Measurements from ENCODE around the gene FRAS1.
"Not testable (repeated sequence)": the region's sequence is repeated elsewhere in the genome, so short reads cannot be mapped to it uniquely, and the experiment has no call there.

Gene FRAS1

GRCh38 chr4:78100060-78100459 lies 42.9 kb downstream of the FRAS1 start:
- DNase-seq (ENCODE audit: low spot score): no peak

- no peak for DNase-seq (ENCODE audit: low spot score)
Observed at GRCh38 chr4:78119698-78120097, 62.6 kb downstream of the FRAS1 start.

GRCh38 chr4:78120144-78120880 lies 63.2 kb downstream of the FRAS1 start:
- no peak for DNase-seq (ENCODE audit: low spot score)

- DNase-seq (ENCODE audit: low spot score): no peak
Observed at GRCh38 chr4:78121338-78121904, 64.3 kb downstream of the FRAS1 start.

- DNase-seq (ENCODE audit: low spot score): not testable (repeated sequence)
Observed at GRCh38 chr4:78125834-78126331, 68.8 kb downstream of the FRAS1 start.

GRCh38 chr4:78129383-78130108 lies 72.4 kb downstream of the FRAS1 start:
- no peak for DNase-seq (ENCODE audit: low spot score)

GRCh38 chr4:78131403-78131802 lies 74.3 kb downstream of the FRAS1 start:
- no peak for DNase-seq (ENCODE audit: low spot score)

GRCh38 chr4:78136109-78137081 lies 79.3 kb downstream of the FRAS1 start:
- DNase-seq (ENCODE audit: low spot score): no peak

GRCh38 chr4:78137532-78137931 lies 80.4 kb downstream of the FRAS1 start:
- no peak for DNase-seq (ENCODE audit: low spot score)

- DNase-seq (ENCODE audit: low spot score): no peak
Observed at GRCh38 chr4:78138252-78138651, 81.1 kb downstream of the FRAS1 start.

- no peak for DNase-seq (ENCODE audit: low spot score)
Observed at GRCh38 chr4:78143634-78144033, 86.5 kb downstream of the FRAS1 start.

GRCh38 chr4:78145008-78145407 lies 87.9 kb downstream of the FRAS1 start:
- DNase-seq (ENCODE audit: low spot score): no peak

GRCh38 chr4:78145622-78146021 lies 88.5 kb downstream of the FRAS1 start:
- DNase-seq (ENCODE audit: low spot score): no peak

GRCh38 chr4:78149751-78150542 lies 92.8 kb downstream of the FRAS1 start:
- no peak for DNase-seq (ENCODE audit: low spot score)

GRCh38 chr4:78150543-78150864 lies 93.4 kb downstream of the FRAS1 start:
- DNase-seq (ENCODE audit: low spot score): no peak

- no peak for DNase-seq (ENCODE audit: low spot score)
Observed at GRCh38 chr4:78152795-78153194, 95.7 kb downstream of the FRAS1 start.

- no peak for DNase-seq (ENCODE audit: low spot score)
Observed at GRCh38 chr4:78154972-78155590, 98.0 kb downstream of the FRAS1 start.

- no peak for DNase-seq (ENCODE audit: low spot score)
Observed at GRCh38 chr4:78155616-78156105, 98.5 kb downstream of the FRAS1 start.

- no peak for DNase-seq (ENCODE audit: low spot score)
Observed at GRCh38 chr4:78156520-78156919, 99.4 kb downstream of the FRAS1 start.

GRCh38 chr4:78162342-78162741 lies 105.2 kb downstream of the FRAS1 start:
- no peak for DNase-seq (ENCODE audit: low spot score)

GRCh38 chr4:78162821-78163220 lies 105.7 kb downstream of the FRAS1 start:
- no peak for DNase-seq (ENCODE audit: low spot score)
